Measurements from ENCODE around the gene CDRT15.
"Not testable (repeated sequence)": the region's sequence is repeated elsewhere in the genome, so short reads cannot be mapped to it uniquely, and the experiment has no call there.

The CDRT15 gene

DNA sequence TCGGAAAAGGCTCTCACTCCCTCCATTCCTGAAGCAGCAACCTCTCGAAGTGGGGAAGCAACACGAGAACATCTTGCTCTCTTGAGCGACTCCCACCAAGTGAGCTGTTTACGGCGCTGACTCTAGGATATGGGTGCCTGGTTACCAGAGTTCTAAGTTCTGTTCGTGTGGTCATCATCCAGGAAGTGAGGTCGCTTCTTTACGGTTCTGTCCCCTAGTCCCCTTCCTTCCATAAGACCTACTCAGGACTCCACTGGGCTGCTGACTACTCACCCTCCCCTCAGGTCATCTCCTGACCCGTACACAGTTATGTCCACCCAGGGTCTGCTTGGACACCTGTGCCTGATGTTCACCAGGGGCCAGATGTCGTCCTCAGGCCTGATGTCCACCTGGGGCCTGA lies at the start of gene CDRT15:
CDRT15 (minus strand) TSS at position 101 of the 400 bp plus-strand sequence; CDS start at position 72, 29 bp downstream.
- not testable (repeated sequence) for DNase-seq (ENCODE audit: low read depth in 2 of 3, low spot score in 1 of 3)

DNA sequence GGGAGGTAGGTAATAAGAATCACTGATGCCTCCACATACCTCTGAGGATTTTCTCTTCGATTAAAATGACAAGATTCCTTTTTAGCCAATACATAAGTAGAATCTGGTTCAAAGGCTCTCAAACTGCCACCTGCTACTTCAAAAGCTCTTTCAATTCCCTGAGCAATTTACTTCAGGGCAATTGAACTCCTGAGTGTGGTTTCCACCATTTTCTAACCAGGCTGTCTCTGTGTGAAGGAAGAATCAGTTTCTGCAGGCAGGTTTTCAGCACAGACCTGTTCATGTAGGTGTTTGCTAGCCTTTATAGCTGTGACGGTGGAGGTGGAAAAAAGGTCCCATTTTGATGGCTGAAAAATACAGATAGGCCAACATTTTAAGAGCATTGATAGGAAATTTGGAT lies 46.1 kb upstream of the CDRT15 start:
- DNase-seq (ENCODE audit: low read depth in 2 of 3, low spot score in 1 of 3) = no peak

DNA sequence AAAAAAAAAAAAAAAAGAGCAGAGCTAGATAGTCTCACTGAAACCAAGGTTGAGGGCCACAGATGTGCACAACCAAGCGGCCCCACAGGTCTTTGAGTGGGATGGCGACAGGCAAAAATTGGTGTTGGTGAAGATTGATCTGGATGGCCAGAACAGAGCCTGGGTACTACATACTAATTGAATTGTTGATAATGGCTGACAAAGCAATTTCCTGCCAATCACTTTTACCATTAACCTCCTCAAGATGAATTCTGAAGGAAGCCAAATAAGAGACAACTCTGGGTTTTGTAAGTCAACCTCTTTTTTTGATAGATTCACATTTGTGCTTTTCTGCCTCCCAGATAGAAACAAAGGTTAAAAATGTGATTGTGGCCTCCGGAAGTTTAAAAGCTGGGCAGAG lies 44.9 kb upstream of the CDRT15 start:
- no peak for DNase-seq (ENCODE audit: low read depth in 2 of 3, low spot score in 1 of 3)

DNA sequence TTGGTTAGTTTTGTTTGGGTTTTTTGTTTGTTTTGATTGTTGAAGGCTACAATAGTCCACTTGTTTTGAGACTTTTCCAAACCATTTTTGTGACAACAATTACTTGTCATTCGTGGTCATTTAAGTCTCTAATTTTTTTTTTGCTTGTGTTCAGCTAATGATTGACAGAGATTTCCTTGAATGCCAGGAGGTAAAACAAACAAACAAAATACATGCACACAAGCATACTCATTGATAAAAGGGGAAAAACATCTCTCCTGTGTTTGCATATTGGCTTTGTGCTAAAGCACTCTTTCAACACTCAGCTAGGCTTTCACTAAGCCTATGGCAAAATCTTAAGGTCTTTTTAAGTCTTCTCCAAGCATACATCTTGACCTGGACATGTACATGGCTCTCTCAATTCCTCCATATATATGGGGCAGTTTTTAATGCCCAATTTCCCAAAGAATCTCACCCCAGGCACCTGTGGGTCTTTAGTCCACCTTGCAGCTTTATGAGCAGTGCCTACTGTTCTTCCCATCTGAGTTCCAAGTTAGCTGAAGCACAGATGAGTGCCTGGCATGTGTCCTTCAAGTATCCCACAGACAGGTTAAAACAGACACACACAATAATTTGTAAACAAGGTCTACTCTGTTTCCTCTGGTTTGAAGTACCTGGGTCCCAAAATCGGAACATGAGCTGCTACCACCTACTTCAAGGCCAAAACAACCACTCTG lies 40.0 kb upstream of the CDRT15 start:
- no peak for DNase-seq (ENCODE audit: low read depth in 2 of 3, low spot score in 1 of 3)

DNA sequence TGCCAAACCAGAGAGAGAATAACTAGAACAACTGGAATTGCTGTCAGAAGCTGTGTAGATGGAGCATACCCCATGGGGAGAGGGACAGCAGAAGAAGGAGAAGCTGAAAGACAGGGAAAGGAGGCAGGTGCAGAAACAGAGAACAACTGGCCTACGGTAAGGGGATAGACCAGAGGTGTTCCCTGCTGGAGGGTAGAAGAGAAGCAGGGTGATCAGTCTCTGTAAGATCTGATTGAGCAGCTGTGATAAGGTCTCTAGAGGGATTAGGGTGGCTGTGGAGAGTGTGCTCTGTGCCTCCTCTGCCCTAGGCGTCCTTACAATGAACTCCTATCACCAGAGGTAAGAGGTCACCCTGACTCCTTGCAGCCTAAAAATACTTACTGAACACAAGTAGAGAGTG lies 33.8 kb upstream of the CDRT15 start:
- no peak for DNase-seq (ENCODE audit: low read depth in 2 of 3, low spot score in 1 of 3)

DNA sequence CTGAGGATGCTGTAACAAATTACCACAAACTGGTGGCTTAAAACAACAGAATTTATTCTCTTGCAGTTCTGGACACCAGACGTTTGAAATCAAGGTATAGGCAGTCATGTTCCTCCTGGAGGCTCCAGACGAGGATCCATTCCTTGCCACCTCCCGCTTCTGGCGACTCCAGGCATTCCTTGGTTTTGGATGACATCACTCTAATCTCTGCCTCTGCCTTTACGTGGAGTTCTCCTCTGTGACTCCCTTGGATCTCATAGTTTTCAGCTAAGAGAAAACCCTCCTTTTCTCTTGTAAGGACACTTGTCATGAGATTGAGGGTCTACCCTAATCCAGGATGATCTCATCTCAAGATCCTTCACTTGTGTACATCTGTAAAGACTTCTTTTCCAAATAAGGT lies 32.8 kb upstream of the CDRT15 start:
- no peak for DNase-seq (ENCODE audit: low read depth in 2 of 3, low spot score in 1 of 3)

DNA sequence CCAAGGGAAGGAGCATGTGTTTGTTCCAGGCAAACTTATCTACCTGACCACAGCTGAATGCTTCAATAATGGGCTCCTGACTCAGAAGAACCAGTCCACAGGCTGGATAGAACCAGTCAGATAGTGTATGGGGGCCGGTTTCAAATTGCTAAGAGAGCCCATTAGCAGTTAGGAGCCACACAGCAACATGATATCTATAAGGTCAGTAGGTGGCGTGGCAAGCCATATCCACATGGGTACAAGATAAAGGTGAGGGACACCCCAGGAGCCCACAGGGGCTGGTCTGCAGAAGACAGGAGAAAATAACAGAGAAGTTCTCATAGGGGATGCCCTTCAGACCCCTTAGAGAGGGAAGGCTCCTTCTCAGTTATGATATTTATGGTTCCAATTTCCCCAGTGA lies 31.6 kb upstream of the CDRT15 start:
- no peak for DNase-seq (ENCODE audit: low read depth in 2 of 3, low spot score in 1 of 3)

DNA sequence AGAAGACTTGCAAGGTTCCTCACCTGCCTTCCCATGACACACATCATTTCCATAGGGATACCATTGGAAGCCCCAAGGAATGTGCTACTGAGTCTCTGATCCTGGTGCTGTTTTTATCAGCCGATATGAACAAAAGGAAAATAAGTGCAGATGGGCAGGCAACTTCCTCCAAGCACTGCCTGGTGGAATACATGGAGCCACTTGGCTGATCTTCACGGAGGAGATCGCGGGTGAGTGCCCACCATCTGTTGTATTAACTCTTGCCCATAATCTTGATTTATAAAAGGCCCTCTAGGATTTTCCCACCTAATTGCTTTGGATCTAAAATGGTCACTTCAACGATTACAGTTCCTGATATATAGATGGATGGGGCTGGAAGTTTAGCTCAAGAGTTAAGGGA lies 24.7 kb upstream of the CDRT15 start:
- no peak for DNase-seq (ENCODE audit: low read depth in 2 of 3, low spot score in 1 of 3)

DNA sequence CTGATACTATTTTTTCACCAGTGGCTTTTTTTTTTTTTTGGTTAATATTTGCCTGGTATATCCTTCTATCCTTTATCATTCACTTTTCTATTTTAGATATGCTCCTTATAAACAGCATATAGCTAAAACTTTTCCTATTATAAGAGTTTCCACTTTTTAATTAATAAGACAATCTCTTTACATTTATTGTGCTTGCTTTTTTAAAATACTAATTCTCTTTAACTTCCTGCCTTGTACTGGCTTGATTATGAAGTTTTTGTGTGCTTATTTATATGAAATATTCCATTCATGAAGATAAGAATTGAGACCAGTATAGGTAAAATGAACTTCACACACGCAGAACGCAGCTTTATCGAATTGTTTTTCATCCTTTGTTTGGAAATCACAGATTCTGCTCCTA lies 9.0 kb upstream of the CDRT15 start:
- no peak for DNase-seq (ENCODE audit: low read depth in 2 of 3, low spot score in 1 of 3)

DNA sequence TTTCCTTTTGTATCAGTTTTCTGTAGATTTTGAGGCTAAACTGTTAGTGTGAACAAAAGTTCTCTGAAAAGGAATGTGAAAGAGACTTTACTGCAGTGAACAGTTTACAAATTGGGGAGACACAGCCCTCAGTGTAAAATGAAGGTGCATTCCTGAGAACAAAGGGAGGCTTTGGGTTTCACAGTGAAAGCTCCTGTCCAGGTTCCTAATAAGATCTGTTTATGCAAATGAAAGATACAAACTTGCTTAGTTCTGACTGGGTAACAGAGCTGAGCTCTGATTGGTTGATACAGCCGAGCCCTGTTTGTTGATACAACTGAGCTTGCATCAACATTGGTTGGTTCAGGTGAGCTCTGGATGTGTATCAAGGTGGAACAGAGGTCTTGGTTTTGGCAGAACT lies 8.3 kb upstream of the CDRT15 start:
- no peak for DNase-seq (ENCODE audit: low read depth in 2 of 3, low spot score in 1 of 3)

DNA sequence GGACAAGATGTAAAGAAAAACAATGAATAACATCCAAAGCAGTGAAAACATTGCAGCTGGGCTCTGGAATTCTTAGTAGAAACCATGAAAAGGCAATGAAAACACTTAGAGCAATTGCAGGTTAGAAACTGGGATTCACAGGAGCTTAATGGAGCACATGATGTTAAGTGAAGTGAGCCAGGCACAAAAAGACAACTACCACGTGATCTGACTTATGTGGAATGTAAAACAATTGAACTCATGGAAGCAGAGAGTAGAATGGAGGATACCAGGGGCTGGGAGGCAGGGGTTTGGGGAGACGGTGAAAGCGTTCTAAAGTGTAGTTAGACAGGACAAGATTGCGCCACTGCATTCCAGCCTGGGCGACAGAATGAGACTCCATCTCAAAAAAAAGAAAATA lies 2.6 kb upstream of the CDRT15 start:
- not testable (repeated sequence) for DNase-seq (ENCODE audit: low read depth in 2 of 3, low spot score in 1 of 3)

DNA sequence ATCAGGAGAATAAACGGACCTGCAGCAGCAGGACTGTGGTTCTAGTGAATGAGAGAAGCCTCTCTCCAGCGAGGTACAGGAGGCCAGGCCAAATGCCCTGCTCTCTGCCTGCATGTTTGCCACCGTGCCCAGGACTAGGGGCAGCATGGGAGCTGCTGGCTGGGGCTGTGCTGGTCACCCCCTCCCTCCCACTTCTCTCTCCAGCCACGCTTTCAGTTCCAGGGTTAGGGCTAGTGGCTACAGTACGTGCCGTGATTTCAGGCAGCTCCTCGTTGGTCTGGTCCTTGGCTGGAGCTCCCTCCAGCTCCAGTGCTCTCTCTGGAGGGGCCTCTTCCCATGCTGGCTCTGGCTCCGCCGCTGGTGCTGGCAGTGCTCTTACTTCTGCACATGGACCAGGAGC lies 630 bp downstream of the CDRT15 start:
- not testable (repeated sequence) for DNase-seq (ENCODE audit: low read depth in 2 of 3, low spot score in 1 of 3)

DNA sequence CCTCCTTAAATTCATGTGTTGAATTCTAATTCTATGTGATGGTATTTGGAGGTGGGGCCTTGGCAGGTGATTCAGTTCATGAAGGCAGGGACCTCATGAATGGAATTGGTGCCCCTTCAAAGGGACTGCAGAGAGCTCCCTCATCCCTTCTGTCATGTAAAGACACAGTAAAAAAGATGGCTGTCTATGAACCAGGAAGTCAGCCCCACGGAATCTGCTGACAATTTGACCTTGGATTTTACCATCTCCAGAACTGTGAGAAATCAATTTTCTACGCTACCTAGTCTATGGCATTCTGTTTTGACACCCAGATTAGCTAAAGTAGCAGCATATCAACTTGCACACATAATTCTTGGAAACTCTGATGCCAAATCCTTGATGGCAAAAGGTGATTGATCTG lies 1.6 kb downstream of the CDRT15 start:
- DNase-seq (ENCODE audit: low read depth in 2 of 3, low spot score in 1 of 3) = not testable (repeated sequence)

DNA sequence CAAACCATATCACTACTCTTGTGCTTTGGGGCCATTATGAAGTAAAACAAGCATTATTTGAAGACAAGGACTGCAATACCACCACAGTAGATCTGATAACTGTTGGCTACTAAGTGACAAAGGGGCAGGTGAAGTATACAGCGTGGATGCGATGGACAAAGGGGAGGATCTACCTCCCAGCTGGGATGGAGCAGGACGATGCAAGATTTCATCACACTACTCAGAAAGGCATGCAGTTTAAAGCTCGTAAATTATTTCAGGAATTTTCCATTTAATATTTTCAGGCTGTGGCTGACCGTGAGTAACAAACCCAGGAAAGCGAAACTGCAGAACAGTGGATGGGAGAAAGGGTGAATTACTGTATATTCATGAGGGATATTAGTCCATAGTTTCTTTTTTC lies 5.5 kb downstream of the CDRT15 start:
- not testable (repeated sequence) for DNase-seq (ENCODE audit: low read depth in 2 of 3, low spot score in 1 of 3)

DNA sequence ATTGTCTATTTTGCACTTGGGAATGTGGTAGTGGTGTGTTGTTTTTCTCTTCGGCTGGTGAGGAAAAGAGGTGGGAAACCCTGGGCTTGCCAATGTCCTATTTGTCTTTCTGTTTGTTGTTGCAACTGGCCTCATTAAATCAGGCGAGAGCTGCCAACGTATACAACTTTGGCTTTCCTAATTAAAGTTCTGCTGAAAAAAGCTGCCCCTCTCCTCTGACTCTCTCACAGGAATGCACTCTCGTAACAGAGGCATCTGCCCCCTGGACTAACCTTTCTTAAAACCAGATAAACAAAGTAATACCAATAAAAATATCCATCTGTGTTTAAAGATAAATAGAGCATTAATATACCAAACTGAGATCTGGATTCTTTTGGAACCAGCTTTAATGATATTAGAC lies 7.8 kb downstream of the CDRT15 start:
- no peak for DNase-seq (ENCODE audit: low read depth in 2 of 3, low spot score in 1 of 3)

DNA sequence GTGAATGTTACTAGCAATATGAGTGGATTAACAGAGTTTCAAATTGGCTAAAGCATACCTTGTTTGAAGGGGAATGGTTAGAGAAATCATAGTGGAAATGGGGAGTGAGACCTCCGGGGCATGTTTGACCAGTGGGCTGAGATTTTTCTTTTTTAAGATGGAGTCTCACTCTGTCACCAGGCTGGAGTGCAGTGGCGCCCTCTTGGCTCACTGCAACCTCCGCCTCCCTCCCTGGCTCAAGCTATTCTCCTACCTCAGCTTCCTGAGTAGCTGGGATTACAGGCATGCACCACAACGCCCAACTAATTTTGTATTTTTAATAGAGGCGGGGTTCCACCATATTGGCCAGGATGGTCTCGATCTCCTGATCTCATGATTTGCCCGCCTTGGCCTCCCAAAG lies 9.6 kb downstream of the CDRT15 start:
- DNase-seq (ENCODE audit: low read depth in 2 of 3, low spot score in 1 of 3) = no peak

DNA sequence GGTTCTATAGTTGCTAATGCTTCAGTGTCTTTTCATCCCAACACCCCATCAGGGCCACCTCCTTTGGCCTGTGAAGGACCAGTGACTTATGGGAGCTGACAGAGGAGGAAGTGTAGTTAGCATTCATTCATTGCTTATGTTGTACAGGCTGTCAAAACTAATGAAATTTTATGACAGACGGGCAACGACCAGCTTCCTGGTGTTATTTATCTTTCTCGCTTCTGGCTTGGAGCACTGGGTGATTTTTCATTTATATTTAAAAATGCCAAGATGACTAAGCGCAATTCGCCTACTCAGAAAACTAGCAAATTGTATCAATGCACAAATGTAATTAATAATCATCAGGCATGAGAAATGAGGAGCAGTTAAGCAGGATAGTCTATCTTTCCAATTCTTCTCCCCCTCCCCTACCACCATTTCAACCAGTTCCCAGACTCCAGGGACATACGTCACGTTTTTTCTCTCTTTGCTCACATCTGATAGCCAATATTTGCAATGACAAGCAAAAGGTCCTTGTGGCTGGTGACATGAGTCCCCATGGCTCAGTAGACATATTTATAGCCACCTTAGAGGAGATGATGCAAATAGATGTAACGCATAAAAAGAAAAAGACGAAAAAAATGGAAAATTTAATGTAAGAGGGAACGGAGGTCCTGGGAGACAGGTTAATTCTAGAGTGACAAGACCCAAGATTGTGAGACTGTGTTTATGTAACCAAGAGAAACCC lies 11.2 kb downstream of the CDRT15 start:
- DNase-seq (ENCODE audit: low read depth in 2 of 3, low spot score in 1 of 3) = no peak

DNA sequence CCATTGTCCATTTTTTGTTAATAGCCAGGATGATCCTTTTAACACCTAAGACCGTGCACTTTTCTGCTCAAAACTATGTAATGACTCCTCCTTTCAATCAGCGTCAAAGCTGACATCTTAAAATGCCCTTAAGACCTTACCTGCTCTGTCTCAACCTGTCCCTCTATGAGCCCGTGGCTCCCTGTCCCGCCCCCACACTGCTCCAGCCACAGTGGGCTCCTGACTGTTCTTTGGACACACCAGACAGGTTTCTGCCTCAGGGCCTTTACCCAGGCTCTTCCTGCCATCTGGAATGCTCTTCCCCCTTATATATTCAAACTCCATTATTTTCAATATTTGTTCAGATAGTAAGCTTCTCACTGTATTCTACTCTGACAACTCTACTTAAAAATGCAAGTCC lies 14.1 kb downstream of the CDRT15 start:
- DNase-seq (ENCODE audit: low read depth in 2 of 3, low spot score in 1 of 3) = no peak

DNA sequence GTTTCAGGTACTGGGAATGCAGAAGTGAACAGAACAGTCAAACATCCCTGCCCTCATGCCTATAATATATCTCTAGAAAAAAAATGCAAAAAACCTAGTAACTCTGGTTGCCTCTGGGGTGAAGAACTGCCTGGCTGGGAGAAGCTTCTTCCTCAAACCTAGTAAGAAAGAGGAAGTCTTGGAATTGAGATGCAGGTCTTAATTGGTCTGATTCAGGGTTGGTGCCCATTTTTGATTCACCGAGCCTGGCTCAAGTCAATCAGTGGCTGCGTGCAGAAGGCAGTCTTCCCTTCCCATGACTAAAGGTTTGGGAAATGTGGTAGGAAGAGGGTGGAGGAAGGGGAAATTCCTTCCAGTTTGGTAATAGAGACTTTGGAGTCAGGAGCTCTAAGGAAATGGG lies 22.4 kb downstream of the CDRT15 start:
- no peak for DNase-seq (ENCODE audit: low read depth in 2 of 3, low spot score in 1 of 3)

DNA sequence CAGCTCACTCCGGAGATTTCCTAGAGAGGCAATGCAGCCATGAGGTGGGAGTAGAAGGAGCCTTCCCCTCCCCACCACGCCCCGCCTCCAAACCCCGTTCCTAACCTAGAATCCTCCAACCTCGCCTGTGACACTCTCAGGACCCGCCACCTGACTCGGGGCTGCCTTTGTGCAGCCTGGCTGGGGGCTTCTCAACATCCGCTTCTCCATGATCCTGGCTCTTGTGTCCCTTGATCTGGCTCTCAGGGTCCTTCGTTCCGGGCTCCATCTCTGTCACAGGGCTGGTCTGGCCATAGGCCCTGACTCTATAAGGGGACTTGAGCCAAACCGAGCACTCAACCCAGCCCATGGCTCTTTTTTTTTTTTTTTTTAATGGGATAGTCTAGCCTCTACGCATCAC lies 24.3 kb downstream of the CDRT15 start:
- DNase-seq (ENCODE audit: low read depth in 2 of 3, low spot score in 1 of 3) = no peak

DNA sequence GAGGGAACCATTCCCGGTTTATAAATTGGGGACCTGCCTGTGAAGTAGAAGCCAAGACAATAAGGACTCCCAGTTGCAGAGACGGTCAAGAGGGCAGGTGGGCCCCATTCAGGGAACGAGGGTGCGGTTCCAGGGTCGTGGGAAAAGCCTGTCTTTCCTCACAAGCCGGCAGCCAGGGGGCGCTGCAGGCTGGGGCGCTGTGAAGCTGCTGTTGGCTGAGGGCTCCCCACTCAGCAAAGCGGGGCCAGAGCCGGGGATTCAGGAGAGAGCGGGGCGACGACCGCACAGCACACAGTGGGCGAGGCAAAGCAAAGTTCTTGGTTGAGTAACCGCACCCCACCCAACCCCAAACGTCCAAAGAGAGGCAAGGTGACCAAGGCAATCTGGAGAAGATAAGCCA lies 24.9 kb downstream of the CDRT15 start:
- no peak for DNase-seq (ENCODE audit: low read depth in 2 of 3, low spot score in 1 of 3)

DNA sequence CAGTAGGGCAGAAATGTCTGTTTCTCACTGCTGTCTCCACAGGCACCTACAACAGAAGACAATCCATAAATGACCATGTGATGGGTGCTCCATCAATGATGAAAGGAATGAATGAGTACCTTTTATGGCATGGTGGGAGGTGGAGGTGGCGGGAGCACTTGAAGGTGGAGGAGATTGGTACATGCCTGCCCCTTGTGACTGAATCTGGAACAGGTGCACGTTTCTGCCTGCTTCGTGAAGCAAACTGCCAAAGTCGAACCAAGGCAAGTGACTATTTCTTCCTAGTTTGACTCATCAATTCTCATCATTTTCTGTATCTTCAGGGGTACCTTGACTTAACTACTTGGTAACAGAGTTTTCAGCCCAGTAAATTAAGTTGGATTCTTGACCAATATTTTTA lies 25.4 kb downstream of the CDRT15 start:
- DNase-seq (ENCODE audit: low read depth in 2 of 3, low spot score in 1 of 3) = no peak

DNA sequence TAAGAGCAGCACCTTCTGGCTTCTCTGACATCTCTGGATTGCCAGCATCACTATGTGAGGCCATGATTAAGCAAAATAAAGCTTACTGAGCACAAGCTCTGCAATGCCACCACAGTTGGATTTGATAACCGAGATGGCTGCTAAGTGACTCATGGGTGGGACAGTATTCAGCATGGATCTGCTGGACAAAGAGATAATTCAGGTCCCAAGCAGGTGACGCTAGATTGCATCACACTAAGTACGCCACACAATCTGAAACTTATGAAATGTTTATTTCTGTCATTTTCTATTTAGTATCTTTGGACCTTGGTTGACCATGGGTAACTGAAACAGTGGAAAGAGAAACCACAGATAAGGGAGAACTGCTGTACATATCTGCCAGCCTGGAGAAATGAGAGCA lies 27.4 kb downstream of the CDRT15 start:
- no peak for DNase-seq (ENCODE audit: low read depth in 2 of 3, low spot score in 1 of 3)

Data from stimulated activated CD4-positive, alpha-beta T cell treated with anti-CD3 and anti-CD28 coated beads, Interleukin-12 subunit alpha, Interleukin-12 subunit beta, amount 100 ng/mL, for 48 hours (primary cell).